HEK293 (cell line): ENCODE results near the gene MBNL2.

Source experiments
- CTCF ChIA-PET: fragments of 350-600 bp; formaldehyde crosslinking; extraction: SDS; loops from one replicate; lab custom pipeline; 2021; ENCODE audit warnings: antibody characterized with exemption; lab: Yijun Ruan, JAX
- POLR2A ChIA-PET: fragments of 300-600 bp; formaldehyde crosslinking; extraction: SDS; loops from one replicate; lab custom pipeline; 2020; ENCODE audit warnings: antibody characterized with exemption, inconsistent platforms; lab: Yijun Ruan, JAX
- H3K27ac ChIP-seq: fragments of 200-500 bp; sonication (Bioruptor generic); 2 replicates; pipeline ENCODE4 v1.5.1; 2014; ENCODE audit warnings: low read depth, low read length, control low read depth, inconsistent platforms; ENCODE audit errors: extremely low read depth
- H3K36me3 ChIP-seq, 2 experiments: fragments of 200-500 bp in 1 of 2; sonication (Bioruptor generic) in 1 of 2; 1 replicate in 1 of 2; 2 replicates in 1 of 2; pipeline ENCODE4 v1.5.1; 2014 to 2017; ENCODE audit warnings: inconsistent platforms in 2 of 2, low read length in 2 of 2; ENCODE audit not compliant: control insufficient read depth in 2 of 2, insufficient read depth in 1 of 2
- H3K4me1 ChIP-seq: fragments of 200-500 bp; sonication (Bioruptor generic); 2 replicates; pipeline ENCODE4 v1.5.1; 2014; ENCODE audit warnings: mild to moderate bottlenecking, low read length, inconsistent platforms; ENCODE audit not compliant: control insufficient read depth, insufficient read depth
- H3K4me3 ChIP-seq: 2 replicates; pipeline ENCODE4 v1.5.1; 2011; ENCODE audit warnings: low read depth, mild to moderate bottlenecking, control low read depth, low read length, moderate library complexity
- H3K9me3 ChIP-seq: fragments of 200-500 bp; sonication (Bioruptor generic); 2 replicates; pipeline ENCODE4 v1.5.1; 2014; ENCODE audit warnings: low read depth, low read length, inconsistent platforms; ENCODE audit not compliant: control insufficient read depth, insufficient read depth
- ZSCAN30 ChIP-seq: fragments of 450-650 bp; IDR thresholded peaks from 2 replicates; pipeline ENCODE4 v1.5.1; 2018; ENCODE audit warnings: missing biosample characterization, mild to moderate bottlenecking, missing genetic modification characterization, moderate library complexity
- TF ChIP-seq, protein P1 (sequence below): fragments of 450-650 bp; formaldehyde crosslinking; IDR thresholded peaks from 2 replicates; pipeline ENCODE4 v1.5.1; 2016; ENCODE audit warnings: missing biosample characterization, missing genetic modification characterization

MBNL2 gene

DNA sequence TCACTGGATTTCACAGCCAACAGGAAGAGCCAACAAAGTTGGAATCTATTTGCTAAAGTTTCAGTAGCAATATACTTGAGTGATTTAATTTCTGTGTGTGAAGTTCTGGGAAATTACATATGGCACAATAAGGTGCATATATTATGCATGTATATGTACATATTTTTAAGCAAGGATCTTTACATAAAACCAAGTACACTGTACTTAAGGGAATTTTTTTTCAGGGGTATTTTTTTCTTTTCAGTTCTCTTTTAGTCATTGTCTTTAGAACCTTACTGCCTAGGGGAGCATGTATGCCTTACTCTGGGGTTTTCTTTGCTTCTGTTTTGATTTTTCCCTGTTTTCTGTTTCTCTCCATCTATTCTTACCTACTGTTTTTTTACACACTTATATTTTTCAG, 219.2 kb downstream of the MBNL2 start:
- H3K36me3 ChIP-seq: no peaks in the 10 kb centered on the region
- H3K27ac ChIP-seq: no peak overlapping the region
- POLR2A ChIA-PET: no interaction called here
- no peak overlapping the region for H3K4me3 ChIP-seq
- H3K4me1 ChIP-seq: peaks cover 2% of the 10 kb centered on the region; the same call in 1 of the 2 replicates
- TF ChIP-seq ZSCAN30 (tag by site-specific recombination): no peak
- TF ChIP-seq, protein P1, sequence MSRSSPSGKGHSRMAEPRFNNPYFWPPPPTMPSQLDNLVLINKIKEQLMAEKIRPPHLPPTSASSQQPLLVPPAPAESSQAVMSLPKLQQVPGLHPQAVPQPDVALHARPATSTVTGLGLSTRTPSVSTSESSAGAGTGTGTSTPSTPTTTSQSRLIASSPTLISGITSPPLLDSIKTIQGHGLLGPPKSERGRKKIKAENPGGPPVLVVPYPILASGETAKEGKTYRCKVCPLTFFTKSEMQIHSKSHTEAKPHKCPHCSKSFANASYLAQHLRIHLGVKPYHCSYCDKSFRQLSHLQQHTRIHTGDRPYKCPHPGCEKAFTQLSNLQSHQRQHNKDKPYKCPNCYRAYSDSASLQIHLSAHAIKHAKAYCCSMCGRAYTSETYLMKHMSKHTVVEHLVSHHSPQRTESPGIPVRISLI (tag by site-specific recombination): 0 out of 2 replicates have a peak, but pooled peaks have one; percentile 28
- CTCF ChIA-PET: no interaction called here
- H3K9me3 ChIP-seq: no peaks in the 10 kb centered on the region
